GM23248 (cell line): ENCODE results near the gene PPP1R1B. TPM values are rescaled to one million over a fixed set of nuclear protein-coding genes. Genes with fewer than 3 reads are reported as not detected.

Experiments
- DNase-seq: peaks from one replicate; pipeline ENCODE4 v3.0.0-alpha.2; 2015
- H2AFZ ChIP-seq: fragments of 200-600 bp; sonication (generic); 2 replicates; pipeline ENCODE4 v1.6.1; 2016; ENCODE audit warnings: antibody characterized with exemption
- H3F3A ChIP-seq: fragments of 200-600 bp; sonication (generic); 2 replicates; pipeline ENCODE4 v1.6.1; 2016; ENCODE audit warnings: mild to moderate bottlenecking, antibody characterized with exemption, mixed run types; ENCODE audit not compliant: insufficient read depth
- H3K27ac ChIP-seq: fragments of 200-600 bp; sonication (generic); 2 replicates; pipeline ENCODE4 v1.5.1; 2016; ENCODE audit warnings: mild to moderate bottlenecking
- H3K27me3 ChIP-seq: fragments of 200-600 bp; sonication (generic); replicated peaks from 2 replicates; pipeline ENCODE4 v1.6.1; 2016; ENCODE audit warnings: mild to moderate bottlenecking; ENCODE audit not compliant: insufficient read depth
- H3K36me3 ChIP-seq: fragments of 200-600 bp; sonication (generic); 2 replicates; pipeline ENCODE4 v1.6.1; 2016; ENCODE audit warnings: low read depth, mild to moderate bottlenecking
- H3K4me1 ChIP-seq: fragments of 200-600 bp; sonication (generic); 2 replicates; pipeline ENCODE4 v1.6.1; 2016; ENCODE audit warnings: mild to moderate bottlenecking; ENCODE audit not compliant: insufficient read depth
- H3K4me2 ChIP-seq: fragments of 200-600 bp; sonication (generic); one replicate; pipeline ENCODE4 v1.6.1; 2016; ENCODE audit warnings: mild to moderate bottlenecking; ENCODE audit not compliant: unreplicated experiment
- H3K4me3 ChIP-seq: fragments of 200-600 bp; sonication (generic); 2 replicates; pipeline ENCODE4 v1.5.1; 2016; ENCODE audit warnings: mild to moderate bottlenecking
- H3K79me2 ChIP-seq: fragments of 200-600 bp; sonication (generic); 2 replicates; pipeline ENCODE4 v1.6.1; 2016; ENCODE audit warnings: mild to moderate bottlenecking; ENCODE audit not compliant: insufficient read depth
- H3K9ac ChIP-seq: fragments of 200-600 bp; sonication (generic); 2 replicates; pipeline ENCODE4 v1.6.1; 2016; ENCODE audit warnings: mild to moderate bottlenecking
- H3K9me2 ChIP-seq: fragments of 200-600 bp; sonication (generic); 2 replicates; pipeline ENCODE4 v1.6.1; 2016; ENCODE audit warnings: mixed run types, mild to moderate bottlenecking, moderate library complexity; ENCODE audit not compliant: insufficient read depth
- H3K9me3 ChIP-seq: fragments of 200-600 bp; sonication (generic); one replicate; pipeline ENCODE4 v1.6.1; 2017; ENCODE audit warnings: low read depth
- H4K20me1 ChIP-seq: fragments of 200-600 bp; sonication (generic); 2 replicates; pipeline ENCODE4 v1.6.0; 2016; ENCODE audit not compliant: insufficient read depth
- EZH2 ChIP-seq: fragments of 200-600 bp; sonication (generic); IDR thresholded peaks from 2 replicates; pipeline ENCODE4 v1.6.1; 2018; ENCODE audit warnings: antibody characterized with exemption, mild to moderate bottlenecking; ENCODE audit not compliant: insufficient read depth, poor library complexity, severe bottlenecking
- EZH2phosphoT487 ChIP-seq: fragments of 200-600 bp; sonication (generic); IDR thresholded peaks from 2 replicates; pipeline ENCODE4 v1.6.1; 2018; ENCODE audit warnings: antibody characterized with exemption, moderate library complexity, mild to moderate bottlenecking, low read depth; ENCODE audit not compliant: insufficient read depth
- WGBS, 2 experiments: methylation state at CpG; one replicate each; pipeline ENCODE4 v1.1.6; 2015 to 2017; ENCODE audit warnings: low lambda C conversion rate in 2 of 2, low coverage in 1 of 2; ENCODE audit errors: missing lambda C conversion rate in 2 of 2; 5-methylcytosine and 5-hydroxymethylcytosine counted together
- in situ Hi-C: fragments of 300-500 bp; cut with MboI; formaldehyde crosslinking; loops from 2 replicates; pipeline ENCODE4 v1.15.0; 2020
- polyA plus RNA-seq: library from polyadenylated mRNA; unstranded; fragments of >200 nt; fragmentation: Nextera tagmentation; extraction: Ambion mirVana; gene quantifications from 2 replicates; pipeline ENCODE4 v1.2.1, GENCODE V29; 2016
- total RNA-seq: library from RNA; depleted of rRNA; stranded (reverse); fragments of >200 nt; shearing (Covaris generic); gene quantifications from 2 replicates; pipeline ENCODE4 v1.2.3, GENCODE V29; 2014

The PPP1R1B gene
- total and polyA plus RNA-seq, 2 experiments from 2014 or later = not detected

GRCh38 chr17:39601758-39602532 is 24.8 kb upstream of the PPP1R1B start:
- H3K9ac ChIP-seq = no peak overlapping the region
- H3K9me3 ChIP-seq = no peaks in the 10 kb centered on the region
- no peaks in the 10 kb centered on the region for H3F3A ChIP-seq
- no peak overlapping the region for H3K4me2 ChIP-seq
- no peak overlapping the region for H2AFZ ChIP-seq
- H3K27me3 ChIP-seq = peaks cover 99% of the 10 kb centered on the region
- no peak for DNase-seq
- H3K27ac ChIP-seq = no peak overlapping the region
- no peaks in the 10 kb centered on the region for H3K4me1 ChIP-seq
- H3K36me3 ChIP-seq = no peaks in the 10 kb centered on the region
- H3K9me2 ChIP-seq = no peaks in the 10 kb centered on the region
- H4K20me1 ChIP-seq = no peaks in the 10 kb centered on the region
- TF ChIP-seq EZH2phosphoT487 (no peak), EZH2 (no peak)
- WGBS, 2 experiments = 42 to 44% methylated on average over 12 of the region's 12 CpGs
- H3K79me2 ChIP-seq = no peaks in the 10 kb centered on the region
- no peak overlapping the region for H3K4me3 ChIP-seq
- in situ Hi-C loops = no loop called here

- no peaks in the 10 kb centered on the region for H3K9me2 ChIP-seq
- H3K36me3 ChIP-seq = no peaks in the 10 kb centered on the region
- no peak overlapping the region for H3K4me2 ChIP-seq
- no peaks in the 10 kb centered on the region for H3F3A ChIP-seq
- no peaks in the 10 kb centered on the region for H3K9me3 ChIP-seq
- no peak overlapping the region for H3K9ac ChIP-seq
- no peak overlapping the region for H3K27ac ChIP-seq
- TF ChIP-seq EZH2phosphoT487 (no peak), EZH2 (no peak)
- 8% methylated on average over 4 of the region's 4 CpGs for WGBS, 2 experiments
- no peak overlapping the region for H3K4me3 ChIP-seq
- H3K79me2 ChIP-seq = no peaks in the 10 kb centered on the region
- in situ Hi-C loops = no loop called here
- H3K27me3 ChIP-seq = peaks cover 99% of the 10 kb centered on the region
- H3K4me1 ChIP-seq = no peaks in the 10 kb centered on the region
- H4K20me1 ChIP-seq = no peaks in the 10 kb centered on the region
- DNase-seq = no peak
- H2AFZ ChIP-seq = no peak overlapping the region
These were observed 24.0 kb upstream of the PPP1R1B start for GRCh38 chr17:39602533-39603303.

- H3K36me3 ChIP-seq = no peaks in the 10 kb centered on the region
- no peak overlapping the region for H3K4me3 ChIP-seq
- no peak overlapping the region for H3K9ac ChIP-seq
- TF ChIP-seq EZH2phosphoT487 = no peak
- no peak for TF ChIP-seq EZH2
- no peaks in the 10 kb centered on the region for H3K4me1 ChIP-seq
- H3K4me2 ChIP-seq = no peak overlapping the region
- no peak for DNase-seq
- no peak overlapping the region for H3K27ac ChIP-seq
- no peaks in the 10 kb centered on the region for H3K9me3 ChIP-seq
- in situ Hi-C loops = no loop called here
- H3K27me3 ChIP-seq = peaks cover 94% of the 10 kb centered on the region
- no peak overlapping the region for H2AFZ ChIP-seq
- no peaks in the 10 kb centered on the region for H3K9me2 ChIP-seq
- H3F3A ChIP-seq = no peaks in the 10 kb centered on the region
- H3K79me2 ChIP-seq = no peaks in the 10 kb centered on the region
- 13 to 21% methylated on average over 14 of the region's 14 CpGs for WGBS, 2 experiments
- H4K20me1 ChIP-seq = no peaks in the 10 kb centered on the region
These were observed 23.3 kb upstream of the PPP1R1B start for GRCh38 chr17:39603304-39604016.

- in situ Hi-C loops = no loop called here
- H3K27me3 ChIP-seq = peaks cover 91% of the 10 kb centered on the region
- DNase-seq = no peak
- H3K4me2 ChIP-seq = no peak overlapping the region
- no peaks in the 10 kb centered on the region for H3K36me3 ChIP-seq
- no peaks in the 10 kb centered on the region for H3F3A ChIP-seq
- H3K9ac ChIP-seq = no peak overlapping the region
- no peak overlapping the region for H2AFZ ChIP-seq
- no peaks in the 10 kb centered on the region for H3K4me1 ChIP-seq
- H3K79me2 ChIP-seq = no peaks in the 10 kb centered on the region
- H3K9me3 ChIP-seq = no peaks in the 10 kb centered on the region
- H3K4me3 ChIP-seq = no peak overlapping the region
- no peak overlapping the region for H3K27ac ChIP-seq
- no peaks in the 10 kb centered on the region for H3K9me2 ChIP-seq
- WGBS, 2 experiments = 10 to 12% methylated on average over 22 to 31 of the region's 31 CpGs
- TF ChIP-seq EZH2phosphoT487 = no peak
- no peak for TF ChIP-seq EZH2
- no peaks in the 10 kb centered on the region for H4K20me1 ChIP-seq
These were observed 21.8 kb upstream of the PPP1R1B start for GRCh38 chr17:39604911-39605491.
